KMS-11 (cell line): ENCODE data around the gene ID4.

Experiments
- H2AFZ ChIP-seq: fragments of 200-600 bp; sonication (generic); 2 replicates; pipeline ENCODE4 v1.6.1; 2016; ENCODE audit warnings: antibody characterized with exemption, mixed run types, low read depth
- H3K27ac ChIP-seq: fragments of 200-600 bp; sonication (generic); 2 replicates; pipeline ENCODE4 v1.6.1; 2016; ENCODE audit warnings: mild to moderate bottlenecking, mixed run types
- H3K27me3 ChIP-seq: fragments of 200-600 bp; sonication (generic); 2 replicates; pipeline ENCODE4 v1.6.1; 2017; ENCODE audit warnings: mild to moderate bottlenecking, low read depth, mixed run types, moderate library complexity; ENCODE audit not compliant: insufficient read depth
- H3K36me3 ChIP-seq: fragments of 200-600 bp; sonication (generic); 2 replicates; pipeline ENCODE4 v1.6.1; 2017; ENCODE audit warnings: mild to moderate bottlenecking, mixed run types; ENCODE audit not compliant: insufficient read depth
- H3K4me1 ChIP-seq: fragments of 200-600 bp; sonication (generic); 2 replicates; pipeline ENCODE4 v1.6.1; 2016; ENCODE audit warnings: mild to moderate bottlenecking, low read depth, mixed run types; ENCODE audit not compliant: poor library complexity, severe bottlenecking
- H3K4me2 ChIP-seq: fragments of 200-600 bp; sonication (generic); 2 replicates; pipeline ENCODE4 v1.7.0; 2016; ENCODE audit warnings: mild to moderate bottlenecking, mixed run types
- H3K4me3 ChIP-seq: fragments of 200-600 bp; sonication (generic); IDR thresholded peaks from 2 replicates; pipeline ENCODE4 v1.6.1; 2017; ENCODE audit warnings: low read depth, low read length, mixed read lengths; ENCODE audit not compliant: insufficient read depth
- H3K79me2 ChIP-seq: fragments of 200-600 bp; sonication (generic); 2 replicates; pipeline ENCODE4 v1.6.1; 2016; ENCODE audit warnings: low read depth, mixed run types; ENCODE audit not compliant: insufficient read depth
- H3K9ac ChIP-seq: fragments of 200-600 bp; sonication (generic); 2 replicates; pipeline ENCODE4 v1.6.1; 2016; ENCODE audit warnings: mild to moderate bottlenecking, mixed run types
- H4K20me1 ChIP-seq: fragments of 200-600 bp; sonication (generic); 2 replicates; pipeline ENCODE4 v1.6.1; 2016; ENCODE audit warnings: mild to moderate bottlenecking, mixed run types; ENCODE audit not compliant: insufficient read depth
- TF ChIP-seq, protein P1 (sequence below): fragments of 200-600 bp; sonication (generic); conservative IDR thresholded peaks from 2 replicates; pipeline ENCODE4 v1.6.1; 2017; ENCODE audit warnings: low read depth, mild to moderate bottlenecking, antibody characterized with exemption, low read length, moderate library complexity, mixed read lengths

Gene ID4

GRCh38 chr6:19880066-19880465 is 42.9 kb downstream of the ID4 start:
- Histone ChIP-seq H3K27ac (no peak overlapping the region), H3K4me2 (no peak overlapping the region), H2AFZ (no peak overlapping the region), H4K20me1 (no peaks in the 10 kb centered on the region), H3K4me3 (no peak overlapping the region), H3K79me2 (no peaks in the 10 kb centered on the region), H3K27me3 (no peaks in the 10 kb centered on the region), H3K4me1 (no peaks in the 10 kb centered on the region), H3K9ac (no peak overlapping the region), H3K36me3 (no peaks in the 10 kb centered on the region)
- TF ChIP-seq, protein P1, sequence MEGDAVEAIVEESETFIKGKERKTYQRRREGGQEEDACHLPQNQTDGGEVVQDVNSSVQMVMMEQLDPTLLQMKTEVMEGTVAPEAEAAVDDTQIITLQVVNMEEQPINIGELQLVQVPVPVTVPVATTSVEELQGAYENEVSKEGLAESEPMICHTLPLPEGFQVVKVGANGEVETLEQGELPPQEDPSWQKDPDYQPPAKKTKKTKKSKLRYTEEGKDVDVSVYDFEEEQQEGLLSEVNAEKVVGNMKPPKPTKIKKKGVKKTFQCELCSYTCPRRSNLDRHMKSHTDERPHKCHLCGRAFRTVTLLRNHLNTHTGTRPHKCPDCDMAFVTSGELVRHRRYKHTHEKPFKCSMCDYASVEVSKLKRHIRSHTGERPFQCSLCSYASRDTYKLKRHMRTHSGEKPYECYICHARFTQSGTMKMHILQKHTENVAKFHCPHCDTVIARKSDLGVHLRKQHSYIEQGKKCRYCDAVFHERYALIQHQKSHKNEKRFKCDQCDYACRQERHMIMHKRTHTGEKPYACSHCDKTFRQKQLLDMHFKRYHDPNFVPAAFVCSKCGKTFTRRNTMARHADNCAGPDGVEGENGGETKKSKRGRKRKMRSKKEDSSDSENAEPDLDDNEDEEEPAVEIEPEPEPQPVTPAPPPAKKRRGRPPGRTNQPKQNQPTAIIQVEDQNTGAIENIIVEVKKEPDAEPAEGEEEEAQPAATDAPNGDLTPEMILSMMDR = no peak

DNA sequence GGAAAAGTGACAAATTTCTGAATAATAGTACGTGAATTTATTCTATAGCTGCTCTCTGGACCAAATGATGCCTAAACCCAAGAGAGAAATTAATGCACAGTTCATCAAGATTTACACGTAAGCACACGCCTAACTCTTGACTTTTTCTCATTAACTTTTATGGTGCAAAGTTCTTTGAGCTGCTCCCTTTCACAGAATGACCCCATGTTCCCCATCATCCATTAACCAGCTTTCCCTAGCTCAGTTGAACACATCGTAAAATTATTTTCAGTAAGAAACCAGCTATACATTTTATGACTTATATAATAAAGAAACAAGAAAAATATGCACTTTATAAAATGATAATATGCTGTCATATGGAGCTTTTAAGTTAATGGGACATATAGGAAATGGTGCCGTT is 54.3 kb downstream of the ID4 start:
- H3K36me3 ChIP-seq = no peaks in the 10 kb centered on the region
- no peak overlapping the region for H3K4me2 ChIP-seq
- TF ChIP-seq, protein P1 = no peak
- no peak overlapping the region for H3K9ac ChIP-seq
- no peak overlapping the region for H2AFZ ChIP-seq
- H3K4me1 ChIP-seq = no peaks in the 10 kb centered on the region
- no peaks in the 10 kb centered on the region for H3K27me3 ChIP-seq
- H3K79me2 ChIP-seq = no peaks in the 10 kb centered on the region
- no peaks in the 10 kb centered on the region for H4K20me1 ChIP-seq
- no peak overlapping the region for H3K4me3 ChIP-seq
- H3K27ac ChIP-seq = no peak overlapping the region
